ENCODE results near the gene CACNA1A.
A peak's percentile ranks its signal among the peaks of the same experiment; 100 is the strongest.
"Not testable (repeated sequence)": the region's sequence is repeated elsewhere in the genome, so short reads cannot be mapped to it uniquely, and the experiment has no call there.

Gene CACNA1A

DNA sequence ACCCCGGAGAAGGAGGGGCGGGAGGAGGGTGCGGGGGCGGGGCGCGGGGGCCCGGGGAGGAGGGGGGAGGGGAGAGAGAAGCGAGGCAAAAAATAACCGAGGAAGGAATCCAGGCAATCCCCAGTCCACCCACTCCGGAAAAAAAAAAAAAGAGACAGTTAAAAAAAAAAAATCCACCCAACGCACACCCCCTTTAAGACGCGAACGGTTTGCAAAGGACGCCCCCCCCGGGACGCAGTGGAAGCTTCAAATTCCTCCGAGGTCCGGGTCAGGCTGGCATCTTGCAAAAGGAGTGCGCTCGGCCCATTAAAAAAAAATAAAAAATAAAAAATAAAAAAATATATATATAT, at the start of gene CACNA1A:
TSS of gene CACNA1A (minus strand) at position 9 of the 350 bp plus-strand sequence. CDS start 255 bp downstream, outside the sequence.
- DNase-seq (ENCODE audit: low spot score) = no peak

DNA sequence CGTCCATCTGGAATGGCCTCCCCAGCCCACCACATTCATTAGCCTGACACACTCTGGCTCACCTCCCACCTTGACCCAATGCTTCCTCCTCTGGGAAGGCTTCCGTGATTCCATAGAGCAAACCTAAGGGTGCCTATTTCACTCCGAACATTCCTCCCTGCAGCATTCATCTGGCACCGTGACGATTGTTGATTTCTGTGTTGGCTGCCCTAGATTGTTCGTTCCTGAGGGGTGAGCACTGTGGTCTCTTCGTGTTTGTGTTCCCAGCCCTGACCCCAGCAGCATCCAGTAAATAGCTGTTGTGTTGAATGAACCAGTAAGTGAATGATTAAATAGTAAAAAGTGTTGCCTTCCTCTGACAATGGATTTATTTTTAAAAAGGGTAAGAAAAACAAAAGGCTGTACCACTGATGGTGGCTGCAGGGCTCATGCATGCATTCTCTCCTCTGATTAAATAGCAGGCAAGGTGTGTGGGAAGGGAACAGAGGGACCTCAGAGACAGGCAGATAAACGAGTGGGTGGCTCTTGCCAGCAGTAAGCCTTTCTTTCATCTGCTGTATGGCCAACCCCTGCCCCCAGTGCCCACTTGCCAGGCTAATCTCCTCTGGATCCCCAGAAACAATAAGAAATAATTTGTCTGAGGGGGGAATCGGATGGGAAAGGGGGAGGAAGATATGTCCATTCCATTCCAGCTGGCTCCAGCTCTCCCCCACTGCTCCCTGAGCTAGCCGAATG, 48.4 kb upstream of the CACNA1A start:
- peak; percentile 20 for DNase-seq (ENCODE audit: low spot score)

DNA sequence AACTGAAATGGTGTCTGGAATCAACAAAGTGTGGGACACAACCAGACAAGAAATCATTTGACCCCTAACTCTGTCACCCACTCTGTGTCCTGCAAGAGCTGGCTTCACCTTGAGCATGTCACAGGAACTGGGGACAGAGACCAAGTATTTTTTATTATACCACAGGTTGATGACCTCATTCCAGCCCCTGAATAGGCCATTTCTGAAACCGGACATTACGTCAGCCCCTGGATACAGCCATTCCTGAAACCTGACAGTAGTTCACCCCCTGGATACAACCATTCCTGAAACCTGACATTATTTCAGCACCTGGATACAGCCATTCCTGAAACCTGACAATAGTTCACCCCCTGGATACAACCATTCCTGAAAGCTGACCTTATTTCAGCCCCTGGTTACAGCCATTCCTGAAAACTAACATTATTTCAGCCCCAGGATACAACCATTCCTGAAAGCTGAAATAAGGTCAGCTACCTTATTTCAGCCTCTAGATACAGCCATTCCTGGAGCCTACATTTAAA, 47.7 kb upstream of the CACNA1A start:
- no peak for DNase-seq (ENCODE audit: low spot score)

DNA sequence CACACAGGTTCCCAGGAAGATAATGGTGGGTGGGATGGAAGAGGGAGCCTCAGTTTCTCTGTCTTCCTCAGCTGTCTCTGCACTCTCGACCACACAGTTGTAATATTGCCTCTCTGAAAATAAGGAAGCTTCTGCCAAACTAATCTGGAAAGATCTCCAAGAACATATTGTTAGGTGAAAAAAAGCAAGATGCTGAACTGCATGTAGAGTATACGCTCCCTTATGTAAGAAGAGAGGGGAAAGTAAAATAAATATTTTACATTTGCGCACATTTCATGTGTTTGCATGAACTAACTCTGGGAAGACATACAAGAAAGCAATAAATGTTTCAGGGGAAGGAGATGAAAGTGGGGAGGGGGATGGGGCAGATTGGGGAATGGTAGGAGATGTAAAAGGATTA, 41.9 kb upstream of the CACNA1A start:
- no peak for DNase-seq (ENCODE audit: low spot score)

DNA sequence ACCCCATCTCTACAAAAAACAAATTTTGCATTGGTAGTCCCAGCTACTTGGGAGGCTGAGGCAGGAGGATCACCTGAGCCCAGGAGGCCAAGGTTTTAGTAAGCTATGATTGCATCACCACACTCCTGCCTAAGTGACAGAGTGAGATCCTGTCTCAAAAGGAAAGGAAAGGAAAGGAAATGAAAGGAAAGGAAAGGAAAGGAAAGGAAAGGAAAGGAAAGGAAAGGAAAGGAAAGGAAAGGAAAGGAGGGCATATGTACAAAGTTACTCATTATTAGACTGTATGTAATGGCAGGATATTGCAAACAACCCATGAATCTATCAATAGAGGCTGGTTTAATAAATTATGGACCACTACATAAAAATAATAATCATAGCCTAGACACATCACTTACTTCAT, 40.8 kb upstream of the CACNA1A start:
- DNase-seq (ENCODE audit: low spot score) = no peak

DNA sequence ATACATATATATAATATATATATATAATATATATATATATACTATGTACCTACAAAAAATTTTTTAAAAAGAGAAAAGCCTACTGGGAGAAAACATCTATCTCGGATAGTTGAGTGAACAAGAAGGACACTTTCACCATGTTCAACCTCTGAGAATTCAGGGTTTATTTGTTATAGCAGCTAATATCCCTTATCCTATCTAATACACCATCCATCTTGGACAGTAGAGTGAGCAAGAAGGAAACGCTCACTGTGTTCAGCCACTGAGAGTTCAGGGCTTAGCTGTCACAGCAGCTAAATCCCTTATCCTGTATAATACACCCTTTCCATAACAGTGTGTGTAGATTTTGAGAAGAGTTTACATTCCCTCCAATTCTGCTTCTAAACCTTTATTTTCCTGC, 38.1 kb upstream of the CACNA1A start:
- no peak for DNase-seq (ENCODE audit: low spot score)

DNA sequence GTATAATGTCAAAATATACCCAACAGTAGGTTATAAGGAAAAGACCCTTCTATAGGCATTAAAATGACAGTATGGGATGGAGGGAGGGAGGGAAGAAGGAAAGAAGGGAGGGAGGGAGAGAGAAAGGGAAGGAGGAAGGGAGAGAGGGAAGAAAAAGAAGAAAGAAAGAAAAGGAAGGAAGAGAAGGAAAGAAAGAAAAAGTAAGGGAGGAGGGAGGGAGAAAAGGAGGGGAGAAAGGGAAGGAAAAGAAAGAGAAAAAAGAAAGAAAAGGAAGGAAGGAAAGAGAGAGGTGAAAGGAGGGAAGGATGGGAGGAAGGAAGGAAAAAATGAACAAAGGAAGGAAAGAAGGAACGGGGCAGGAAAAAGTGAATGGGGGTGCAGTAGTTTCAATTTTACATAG, 35.3 kb upstream of the CACNA1A start:
- no peak for DNase-seq (ENCODE audit: low spot score)

DNA sequence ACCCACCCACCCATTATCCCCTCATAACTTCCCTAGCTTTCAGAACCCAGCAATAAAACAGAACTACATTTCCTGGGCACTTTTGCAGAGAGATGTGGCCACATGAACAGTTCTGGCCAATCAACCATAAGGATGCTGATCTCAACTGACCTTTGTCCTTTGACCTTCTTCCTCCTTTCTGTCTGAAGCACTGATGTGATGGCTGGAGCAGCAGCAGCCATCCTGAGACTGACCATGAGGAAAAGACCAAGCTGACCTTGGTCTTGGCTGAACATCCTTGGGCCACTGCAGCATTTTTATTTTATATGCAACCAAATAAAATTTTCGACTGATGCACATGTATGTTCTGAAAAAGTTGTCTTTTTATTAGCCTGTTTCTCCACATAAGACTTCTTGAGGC, 33.1 kb upstream of the CACNA1A start:
- DNase-seq (ENCODE audit: low spot score) = no peak

DNA sequence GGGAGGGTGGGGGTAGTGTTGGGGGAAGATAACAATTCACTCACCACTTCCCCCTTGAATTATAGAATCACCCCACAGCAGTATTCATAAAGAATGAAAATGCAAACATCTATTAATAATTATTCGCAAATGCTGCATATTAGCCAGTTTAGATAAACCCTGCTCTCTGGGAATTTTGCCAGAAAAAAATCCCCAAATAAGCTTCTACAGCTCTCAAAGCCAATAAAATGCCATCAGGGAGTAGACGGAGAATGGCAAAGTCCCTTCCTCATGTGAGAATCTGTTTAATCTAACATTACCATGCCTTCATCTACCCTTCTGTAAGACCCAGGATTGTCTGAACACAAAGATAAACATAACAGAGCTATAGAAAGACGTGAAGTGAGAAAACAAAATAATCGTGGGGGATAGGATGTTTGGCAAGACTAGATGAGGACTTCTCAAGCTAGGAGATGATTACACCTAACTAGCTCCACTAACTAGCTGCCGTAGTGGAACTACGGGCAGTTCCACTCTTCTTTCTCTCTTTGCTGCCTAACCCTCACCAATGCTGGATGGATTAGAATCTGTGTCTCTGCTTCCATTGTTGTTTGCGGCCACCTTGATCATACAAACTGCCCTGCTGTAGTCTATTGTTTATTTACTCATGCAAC, 32.4 kb upstream of the CACNA1A start:
- DNase-seq (ENCODE audit: low spot score) = no peak

DNA sequence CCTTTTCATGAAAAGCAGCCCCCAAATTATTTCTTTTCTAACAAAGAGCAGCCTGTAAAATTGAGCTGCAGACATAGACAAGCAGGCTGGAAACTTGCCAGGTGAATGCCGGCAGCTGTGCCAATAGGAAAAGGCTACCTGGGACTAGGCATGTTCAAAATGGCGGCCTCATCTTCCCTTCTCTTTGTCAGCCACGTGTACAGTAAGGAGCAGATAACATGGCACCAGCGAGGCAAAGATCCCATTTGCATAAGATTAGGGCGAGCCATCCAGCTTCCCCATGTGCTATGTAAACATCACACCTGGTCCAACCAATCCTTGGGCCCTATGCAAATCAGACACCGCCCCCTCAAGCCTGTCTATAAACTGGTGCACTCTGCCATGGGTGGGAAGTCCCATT, 31.2 kb upstream of the CACNA1A start:
- no peak for DNase-seq (ENCODE audit: low spot score)

DNA sequence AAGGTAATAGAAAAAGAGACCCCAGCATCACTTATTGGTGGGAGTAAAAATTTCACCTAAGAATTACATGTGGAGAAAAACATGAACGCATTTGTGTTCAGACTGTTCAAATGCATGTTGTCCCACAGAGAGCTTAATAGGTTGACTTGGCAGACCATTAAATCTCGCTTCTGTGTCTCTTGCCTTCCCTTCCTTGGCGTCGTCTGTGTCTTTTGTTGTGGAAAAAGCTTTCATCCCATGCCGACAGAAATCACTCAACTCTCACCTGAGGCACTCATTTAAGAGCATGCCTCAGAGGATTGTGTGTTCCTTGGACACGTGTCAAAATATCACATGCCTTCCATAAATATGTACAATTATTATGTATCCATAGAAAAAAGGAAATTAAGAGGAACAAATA, 24.4 kb upstream of the CACNA1A start:
- DNase-seq (ENCODE audit: low spot score) = no peak

DNA sequence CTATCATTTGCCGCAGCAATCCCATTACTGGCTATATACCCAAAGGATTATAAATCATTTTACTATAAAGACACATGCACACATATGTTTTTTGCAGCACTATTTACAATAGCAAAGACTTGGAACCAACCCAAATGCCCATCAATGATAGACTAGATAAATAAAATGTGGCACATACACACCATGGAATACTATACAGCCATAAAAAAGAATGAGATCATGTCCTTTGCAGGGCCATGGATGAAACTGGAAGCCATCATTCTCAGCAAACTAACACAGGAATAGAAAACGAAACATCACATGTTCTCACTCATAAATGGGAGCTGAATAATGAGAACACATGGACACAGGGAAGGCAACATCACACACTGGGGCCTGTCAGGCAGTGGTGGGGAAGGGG, 23.4 kb upstream of the CACNA1A start:
- not testable (repeated sequence) for DNase-seq (ENCODE audit: low spot score)

DNA sequence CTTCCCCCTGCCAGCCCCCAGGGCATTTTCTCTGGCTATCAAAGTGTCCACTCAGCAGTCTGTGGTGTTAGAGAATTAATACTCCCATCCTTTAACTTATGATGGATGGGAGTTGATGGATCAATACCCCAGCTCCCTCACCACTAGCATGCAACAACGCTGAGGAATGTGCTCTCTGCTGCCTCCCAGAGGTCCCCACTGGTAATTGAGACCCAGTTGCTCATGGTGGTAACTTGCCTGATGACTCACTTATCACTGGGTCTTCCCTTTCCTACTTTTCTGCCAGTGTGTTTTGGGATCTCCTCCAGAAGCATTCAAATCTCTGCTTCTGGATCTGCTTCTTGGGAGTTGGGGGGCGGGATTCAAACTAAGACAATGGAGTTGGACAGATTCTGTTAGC, 20.3 kb upstream of the CACNA1A start:
- peak; percentile 33 for DNase-seq (ENCODE audit: low spot score)

DNA sequence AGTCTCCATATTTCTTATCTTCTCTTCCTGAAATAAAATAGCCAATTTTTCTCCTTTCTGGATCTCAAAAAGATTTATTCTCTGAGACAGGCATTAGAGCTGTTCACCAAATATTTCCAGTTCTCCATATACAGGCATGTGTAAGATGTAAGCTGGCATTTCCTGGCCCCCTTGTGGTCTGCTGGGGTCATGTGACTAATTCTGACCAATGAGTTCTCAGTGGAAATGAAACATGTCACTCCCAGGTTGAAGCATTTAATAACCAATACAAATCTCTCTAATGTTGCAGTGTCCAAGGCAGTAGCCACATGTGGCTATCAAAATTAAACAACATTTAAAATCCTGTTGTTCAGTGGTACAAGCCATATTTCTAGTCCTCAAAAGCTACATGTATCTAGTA, 14.8 kb upstream of the CACNA1A start:
- no peak for DNase-seq (ENCODE audit: low spot score)

DNA sequence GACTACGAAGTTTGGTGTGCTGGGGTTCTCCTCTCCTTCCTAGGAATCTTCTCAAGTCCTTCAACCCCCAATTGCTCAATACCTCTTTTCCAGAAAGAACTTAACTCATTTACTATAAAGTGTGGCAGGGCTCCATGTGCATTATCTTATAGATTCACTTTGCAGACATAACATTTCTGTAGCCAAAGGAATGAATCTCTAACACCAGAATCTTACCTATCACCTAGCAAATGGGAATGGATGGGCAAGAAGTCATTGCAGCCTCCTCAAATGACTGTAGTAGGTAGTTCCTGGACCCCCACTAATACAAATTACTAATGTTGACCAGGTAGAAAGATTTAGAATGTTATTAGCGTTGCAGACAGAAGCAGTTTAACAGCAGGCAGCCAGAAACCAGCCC, 5.7 kb upstream of the CACNA1A start:
- DNase-seq (ENCODE audit: low spot score) = no peak

DNA sequence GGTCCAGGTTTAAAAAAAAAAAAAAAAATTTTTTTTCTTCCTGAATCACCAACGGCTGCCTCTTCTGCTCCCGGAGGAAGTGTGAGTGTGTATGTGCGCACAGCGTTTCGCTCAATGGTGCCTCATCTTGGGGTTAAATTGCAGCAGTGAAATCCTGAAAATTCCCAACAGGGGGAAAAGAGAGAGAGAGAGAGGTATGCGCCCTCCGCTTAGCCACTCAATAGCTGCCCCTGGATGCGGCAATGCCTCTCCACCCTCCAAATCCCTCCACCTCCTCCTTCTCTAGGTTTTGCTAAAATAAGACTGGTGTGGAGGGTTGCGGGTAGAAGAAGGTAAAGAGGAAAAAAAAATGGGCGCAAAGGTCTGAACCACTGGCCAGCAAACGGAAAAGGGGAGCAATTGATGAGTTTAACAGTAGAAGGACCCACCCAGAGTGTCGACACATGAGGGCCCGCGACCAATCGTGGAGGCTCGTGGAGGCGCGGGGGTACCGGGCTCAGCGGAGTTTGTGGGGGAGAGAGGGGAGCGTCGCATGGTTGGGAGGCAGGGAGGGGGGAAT, 853 bp upstream of the CACNA1A start:
- peak; percentile 36 for DNase-seq (ENCODE audit: low spot score)

DNA sequence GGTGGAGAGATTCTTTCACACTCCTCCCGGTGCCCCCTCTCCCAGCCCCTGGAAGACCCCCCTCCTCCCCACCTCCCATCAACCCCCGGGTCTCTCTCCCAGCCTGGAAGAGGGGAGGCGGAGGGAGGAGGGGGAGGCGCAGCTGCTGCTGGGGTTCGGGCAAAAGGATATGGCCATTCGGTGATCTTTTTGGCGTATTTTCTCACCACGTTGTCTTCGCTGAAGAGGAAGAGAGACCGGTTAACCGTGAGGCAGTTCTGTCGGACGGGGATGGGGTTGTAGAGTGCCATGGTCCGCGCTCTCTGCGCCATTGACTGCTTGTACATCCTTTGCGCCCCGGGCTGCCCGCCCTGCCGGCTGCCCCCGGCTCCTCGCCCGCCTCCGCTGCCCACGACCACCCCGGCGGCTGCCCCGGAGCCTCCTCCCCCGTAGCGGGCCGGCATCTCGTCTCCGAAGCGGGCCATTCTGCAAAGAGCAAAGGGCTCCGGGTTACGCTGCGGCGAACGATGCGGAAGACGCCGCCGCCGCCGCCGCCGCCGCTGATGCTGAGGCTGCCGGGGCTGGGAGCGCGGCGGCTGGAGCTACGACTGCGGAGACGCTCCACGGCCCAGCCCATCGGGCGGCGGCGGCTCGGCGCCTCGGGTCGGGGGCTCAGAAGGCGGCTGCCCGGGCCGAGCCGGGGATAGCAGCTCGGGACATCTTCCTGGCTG, 363 bp downstream of the CACNA1A start:
- DNase-seq (ENCODE audit: low spot score) = peak; percentile 79

DNA sequence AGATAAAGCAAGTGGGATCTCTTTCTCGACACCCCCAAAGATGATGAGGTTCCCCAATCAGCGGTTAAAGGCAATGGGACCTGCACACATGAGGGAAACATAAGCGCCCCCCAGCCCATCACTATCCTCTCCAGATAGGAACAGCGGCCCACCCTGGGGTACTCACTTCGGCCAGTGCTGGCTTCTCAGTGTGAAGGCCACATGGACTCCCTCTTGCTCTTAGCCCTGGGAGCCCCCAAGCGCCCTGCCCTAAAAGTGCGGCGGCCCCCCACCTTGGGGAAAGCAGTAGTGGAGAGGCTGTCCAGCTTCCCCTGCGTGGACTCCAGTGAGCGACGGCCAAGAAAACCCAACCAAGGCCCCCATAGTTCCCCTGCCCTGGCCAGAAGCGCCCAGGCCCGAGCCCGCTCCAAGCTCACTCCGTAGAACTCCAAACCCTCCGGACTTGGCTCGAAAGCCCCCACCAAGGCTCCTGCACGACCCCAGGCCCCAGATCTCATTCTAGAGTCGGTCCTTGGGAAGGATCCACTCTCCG, 1.0 kb downstream of the CACNA1A start:
- no peak for DNase-seq (ENCODE audit: low spot score)

DNA sequence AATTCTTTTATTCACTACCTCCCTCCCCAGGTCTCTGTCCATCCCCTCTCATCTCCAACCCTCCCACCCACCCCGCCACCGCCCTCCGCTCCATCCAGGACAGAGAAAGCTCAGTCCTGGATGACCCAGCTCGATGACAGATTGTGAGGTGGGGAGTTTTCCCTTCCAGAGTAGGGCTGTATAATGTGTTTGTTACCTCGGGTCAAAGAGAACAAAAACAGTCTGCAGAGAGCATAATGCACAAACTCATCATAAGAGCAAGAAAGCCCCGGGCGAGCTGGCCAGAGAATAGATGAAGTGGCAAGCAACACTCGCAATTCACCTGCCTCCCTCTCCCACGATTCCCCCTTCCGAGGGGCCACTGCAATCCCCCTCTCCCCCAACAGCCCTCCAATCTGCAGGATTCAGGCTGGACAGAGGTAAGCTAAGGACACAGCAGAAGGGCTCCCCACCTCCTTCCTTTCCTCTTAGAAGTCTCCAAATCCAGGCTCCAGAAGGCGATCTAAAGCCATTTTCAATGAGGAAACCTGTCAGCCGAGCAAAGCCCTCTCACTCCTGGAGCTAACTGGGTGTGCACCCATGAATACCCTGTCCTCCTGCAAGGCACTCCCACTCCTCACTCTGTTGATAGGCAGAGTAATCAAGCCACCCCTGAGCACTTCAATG, 2.6 kb downstream of the CACNA1A start:
- DNase-seq (ENCODE audit: low spot score) = no peak

DNA sequence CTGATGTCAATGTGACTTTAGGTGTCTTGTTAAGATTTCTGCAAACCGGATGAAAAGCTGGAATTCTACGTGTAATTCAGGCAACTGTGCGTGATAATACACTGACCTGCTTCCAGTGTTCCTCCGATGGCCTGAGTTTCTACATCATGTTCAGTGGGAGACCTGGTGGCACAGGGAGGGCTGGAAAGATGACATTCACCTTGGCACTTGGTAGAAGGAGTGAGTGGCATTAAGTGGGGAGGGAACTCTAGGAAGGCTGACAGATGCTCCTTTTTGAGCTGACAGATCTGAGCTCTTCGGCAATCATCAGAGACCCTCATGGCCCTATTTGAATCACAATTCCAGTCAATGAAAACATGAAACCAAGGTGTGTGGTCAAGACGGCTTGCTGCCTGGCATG, 4.0 kb downstream of the CACNA1A start:
- DNase-seq (ENCODE audit: low spot score) = no peak

DNA sequence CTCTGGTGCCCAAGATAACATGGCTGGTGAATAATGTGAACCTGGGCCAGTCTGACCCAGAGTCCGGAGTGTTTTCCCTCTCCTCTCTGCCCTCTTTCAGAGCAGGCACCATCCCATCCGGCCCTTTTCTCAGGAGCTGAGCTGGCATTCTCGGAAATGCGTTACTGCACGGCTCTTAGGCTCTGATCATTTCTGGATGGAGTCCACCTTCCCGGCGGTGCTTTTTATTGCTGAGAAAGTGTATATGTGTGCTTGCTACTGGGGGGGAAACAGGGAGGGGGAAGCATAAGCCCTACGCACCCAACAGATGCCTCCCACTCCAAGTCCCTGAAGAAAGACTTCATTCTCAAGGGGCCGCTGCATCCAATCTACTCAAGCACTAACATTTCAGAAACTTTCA, 6.6 kb downstream of the CACNA1A start:
- no peak for DNase-seq (ENCODE audit: low spot score)

All from AG20443 (cell line).